ENCODE measurements around the gene ABCA5. TPM values are rescaled to one million over a fixed set of nuclear protein-coding genes. Genes with fewer than 3 reads are reported as not detected.

ABCA5 gene
- polyA plus RNA-seq, 4 donors = 11.5 to 135 (median 41.3) TPM

- 13 to 36% (median 31%) methylated on average over 2 of the region's 2 CpGs for WGBS, 3 donors
Measured at GRCh38 chr17:69357701-69358100, 30.8 kb upstream of the ABCA5 start.

GRCh38 chr17:69356625-69357024, 29.7 kb upstream of the ABCA5 start:
- DNase-seq = no peak
- H3K27me3 ChIP-seq (ENCODE audit: control insufficient read depth in 3 of 3, insufficient read depth in 3 of 3, low read length in 3 of 3) = no peaks in the 10 kb centered on the region
- no peak overlapping the region for H3K4me3 ChIP-seq (ENCODE audit: low read depth in 1 of 3, low read length in 3 of 3)
- WGBS, 3 donors = 92 to 98% (median 97%) methylated on average over 7 of the region's 7 CpGs
- H3K27ac ChIP-seq (ENCODE audit: low read depth in 1 of 3, low read length in 2 of 3) = no peak overlapping the region
- no peak for FAIRE-seq
- H3K36me3 ChIP-seq (ENCODE audit: control insufficient read depth in 3 of 3, insufficient read depth in 2 of 3, low read depth in 1 of 3, low read length in 3 of 3) = no peaks in the 10 kb centered on the region
- no peaks in the 10 kb centered on the region for H3K9me3 ChIP-seq (ENCODE audit: control insufficient read depth in 2 of 2, insufficient read depth in 1 of 2, low read depth in 1 of 2, low read length in 1 of 2)
- H3K4me1 ChIP-seq (ENCODE audit: control insufficient read depth in 3 of 3, insufficient read depth in 2 of 3, low read depth in 1 of 3, low read length in 2 of 3) = no peaks in the 10 kb centered on the region

More at GRCh38 chr17:69357701-69358100, 30.8 kb upstream of the ABCA5 start:
- Histone ChIP-seq H3K27ac (ENCODE audit: low read depth in 1 of 3, low read length in 2 of 3) (no peak overlapping the region), H3K4me3 (ENCODE audit: low read depth in 1 of 3, low read length in 3 of 3) (no peak overlapping the region), H3K36me3 (ENCODE audit: control insufficient read depth in 3 of 3, insufficient read depth in 2 of 3, low read depth in 1 of 3, low read length in 3 of 3) (no peaks in the 10 kb centered on the region), H3K4me1 (ENCODE audit: control insufficient read depth in 3 of 3, insufficient read depth in 2 of 3, low read depth in 1 of 3, low read length in 2 of 3) (no peaks in the 10 kb centered on the region), H3K9me3 (ENCODE audit: control insufficient read depth in 2 of 2, insufficient read depth in 1 of 2, low read depth in 1 of 2, low read length in 1 of 2) (no peaks in the 10 kb centered on the region), H3K27me3 (ENCODE audit: control insufficient read depth in 3 of 3, insufficient read depth in 3 of 3, low read length in 3 of 3) (no peaks in the 10 kb centered on the region)
- DNase-seq (peak in 1 of 2 donors; percentile 16), FAIRE-seq (no peak)

GRCh38 chr17:69350911-69351310, 24.0 kb upstream of the ABCA5 start:
- Histone ChIP-seq H3K4me3 (ENCODE audit: low read depth in 1 of 3, low read length in 3 of 3) (no peak overlapping the region), H3K4me1 (ENCODE audit: control insufficient read depth in 3 of 3, insufficient read depth in 2 of 3, low read depth in 1 of 3, low read length in 2 of 3) (no peaks in the 10 kb centered on the region), H3K27me3 (ENCODE audit: control insufficient read depth in 3 of 3, insufficient read depth in 3 of 3, low read length in 3 of 3) (peaks cover 0 to 5% (median 0%) of the 10 kb centered on the region in 3 donors), H3K36me3 (ENCODE audit: control insufficient read depth in 3 of 3, insufficient read depth in 2 of 3, low read depth in 1 of 3, low read length in 3 of 3) (no peaks in the 10 kb centered on the region), H3K27ac (ENCODE audit: low read depth in 1 of 3, low read length in 2 of 3) (no peak overlapping the region), H3K9me3 (ENCODE audit: control insufficient read depth in 2 of 2, insufficient read depth in 1 of 2, low read depth in 1 of 2, low read length in 1 of 2) (peaks cover 0 to 5% of the 10 kb centered on the region in 2 donors)
- 69 to 90% (median 88%) methylated on average over 4 of the region's 4 CpGs for WGBS, 3 donors
- DNase-seq (no peak), FAIRE-seq (no peak)

- peak in 1 of 2 donors; percentile 65 for DNase-seq
- Histone ChIP-seq H3K27ac (ENCODE audit: low read depth in 1 of 3, low read length in 2 of 3) (no peak overlapping the region), H3K4me3 (ENCODE audit: low read depth in 1 of 3, low read length in 3 of 3) (no peak overlapping the region), H3K36me3 (ENCODE audit: control insufficient read depth in 3 of 3, insufficient read depth in 2 of 3, low read depth in 1 of 3, low read length in 3 of 3) (no peaks in the 10 kb centered on the region), H3K9me3 (ENCODE audit: control insufficient read depth in 2 of 2, insufficient read depth in 1 of 2, low read depth in 1 of 2, low read length in 1 of 2) (peaks cover 0 to 5% of the 10 kb centered on the region in 2 donors), H3K27me3 (ENCODE audit: control insufficient read depth in 3 of 3, insufficient read depth in 3 of 3, low read length in 3 of 3) (peaks cover 0 to 5% (median 0%) of the 10 kb centered on the region in 3 donors), H3K4me1 (ENCODE audit: control insufficient read depth in 3 of 3, insufficient read depth in 2 of 3, low read depth in 1 of 3, low read length in 2 of 3) (no peaks in the 10 kb centered on the region)
- no peak for FAIRE-seq
- 71 to 74% (median 73%) methylated on average over 2 of the region's 2 CpGs for WGBS, 3 donors
Measured at GRCh38 chr17:69348429-69348828, 21.5 kb upstream of the ABCA5 start.

GRCh38 chr17:69346766-69347165, 19.8 kb upstream of the ABCA5 start:
- 89 to 91% (median 90%) methylated on average over 7 of the region's 7 CpGs for WGBS, 3 donors

GRCh38 chr17:69344939-69345338, 18.0 kb upstream of the ABCA5 start:
- FAIRE-seq (no peak), DNase-seq (no peak)
- Histone ChIP-seq H3K36me3 (ENCODE audit: control insufficient read depth in 3 of 3, insufficient read depth in 2 of 3, low read depth in 1 of 3, low read length in 3 of 3) (no peaks in the 10 kb centered on the region), H3K27ac (ENCODE audit: low read depth in 1 of 3, low read length in 2 of 3) (no peak overlapping the region), H3K4me1 (ENCODE audit: control insufficient read depth in 3 of 3, insufficient read depth in 2 of 3, low read depth in 1 of 3, low read length in 2 of 3) (no peaks in the 10 kb centered on the region), H3K27me3 (ENCODE audit: control insufficient read depth in 3 of 3, insufficient read depth in 3 of 3, low read length in 3 of 3) (no peaks in the 10 kb centered on the region), H3K4me3 (ENCODE audit: low read depth in 1 of 3, low read length in 3 of 3) (no peak overlapping the region), H3K9me3 (ENCODE audit: control insufficient read depth in 2 of 2, insufficient read depth in 1 of 2, low read depth in 1 of 2, low read length in 1 of 2) (peaks cover 0 to 5% of the 10 kb centered on the region in 2 donors)

More at GRCh38 chr17:69346766-69347165, 19.8 kb upstream of the ABCA5 start:
- Histone ChIP-seq H3K27me3 (ENCODE audit: control insufficient read depth in 3 of 3, insufficient read depth in 3 of 3, low read length in 3 of 3) (peaks cover 0 to 5% (median 0%) of the 10 kb centered on the region in 3 donors), H3K36me3 (ENCODE audit: control insufficient read depth in 3 of 3, insufficient read depth in 2 of 3, low read depth in 1 of 3, low read length in 3 of 3) (no peaks in the 10 kb centered on the region), H3K9me3 (ENCODE audit: control insufficient read depth in 2 of 2, insufficient read depth in 1 of 2, low read depth in 1 of 2, low read length in 1 of 2) (peaks cover 0 to 5% of the 10 kb centered on the region in 2 donors), H3K27ac (ENCODE audit: low read depth in 1 of 3, low read length in 2 of 3) (no peak overlapping the region), H3K4me1 (ENCODE audit: control insufficient read depth in 3 of 3, insufficient read depth in 2 of 3, low read depth in 1 of 3, low read length in 2 of 3) (no peaks in the 10 kb centered on the region), H3K4me3 (ENCODE audit: low read depth in 1 of 3, low read length in 3 of 3) (no peak overlapping the region)
- DNase-seq = no peak
- no peak for FAIRE-seq

- DNase-seq (no peak), FAIRE-seq (no peak)
Measured at GRCh38 chr17:69342896-69343644, 16.1 kb upstream of the ABCA5 start.

GRCh38 chr17:69339937-69340336, 13.0 kb upstream of the ABCA5 start:
- FAIRE-seq = no peak
- H3K36me3 ChIP-seq (ENCODE audit: control insufficient read depth in 3 of 3, insufficient read depth in 2 of 3, low read depth in 1 of 3, low read length in 3 of 3) = no peaks in the 10 kb centered on the region
- no peak overlapping the region for H3K27ac ChIP-seq (ENCODE audit: low read depth in 1 of 3, low read length in 2 of 3)
- no peak overlapping the region for H3K4me3 ChIP-seq (ENCODE audit: low read depth in 1 of 3, low read length in 3 of 3)
- 24 to 48% (median 31%) methylated on average over 3 of the region's 3 CpGs for WGBS, 3 donors
- H3K9me3 ChIP-seq (ENCODE audit: control insufficient read depth in 2 of 2, insufficient read depth in 1 of 2, low read depth in 1 of 2, low read length in 1 of 2) = no peaks in the 10 kb centered on the region
- peak; percentile 20 to 28 for DNase-seq
- no peaks in the 10 kb centered on the region for H3K4me1 ChIP-seq (ENCODE audit: control insufficient read depth in 3 of 3, insufficient read depth in 2 of 3, low read depth in 1 of 3, low read length in 2 of 3)
- H3K27me3 ChIP-seq (ENCODE audit: control insufficient read depth in 3 of 3, insufficient read depth in 3 of 3, low read length in 3 of 3) = no peaks in the 10 kb centered on the region

More at GRCh38 chr17:69342896-69343644, 16.1 kb upstream of the ABCA5 start:
- no peak overlapping the region for H3K4me3 ChIP-seq (ENCODE audit: low read depth in 1 of 3, low read length in 3 of 3)
- H3K4me1 ChIP-seq (ENCODE audit: control insufficient read depth in 3 of 3, insufficient read depth in 2 of 3, low read depth in 1 of 3, low read length in 2 of 3) = no peaks in the 10 kb centered on the region
- no peak overlapping the region for H3K27ac ChIP-seq (ENCODE audit: low read depth in 1 of 3, low read length in 2 of 3)
- no peaks in the 10 kb centered on the region for H3K9me3 ChIP-seq (ENCODE audit: control insufficient read depth in 2 of 2, insufficient read depth in 1 of 2, low read depth in 1 of 2, low read length in 1 of 2)
- 68 to 77% (median 72%) methylated on average over 3 of the region's 3 CpGs for whole genome bisulfite sequencing, 3 donors
- H3K36me3 ChIP-seq (ENCODE audit: control insufficient read depth in 3 of 3, insufficient read depth in 2 of 3, low read depth in 1 of 3, low read length in 3 of 3) = no peaks in the 10 kb centered on the region
- no peaks in the 10 kb centered on the region for H3K27me3 ChIP-seq (ENCODE audit: control insufficient read depth in 3 of 3, insufficient read depth in 3 of 3, low read length in 3 of 3)

GRCh38 chr17:69336996-69337395, 10.1 kb upstream of the ABCA5 start:
- Histone ChIP-seq H3K4me3 (ENCODE audit: low read depth in 1 of 3, low read length in 3 of 3) (no peak overlapping the region), H3K27me3 (ENCODE audit: control insufficient read depth in 3 of 3, insufficient read depth in 3 of 3, low read length in 3 of 3) (no peaks in the 10 kb centered on the region), H3K36me3 (ENCODE audit: control insufficient read depth in 3 of 3, insufficient read depth in 2 of 3, low read depth in 1 of 3, low read length in 3 of 3) (no peaks in the 10 kb centered on the region), H3K4me1 (ENCODE audit: control insufficient read depth in 3 of 3, insufficient read depth in 2 of 3, low read depth in 1 of 3, low read length in 2 of 3) (no peaks in the 10 kb centered on the region), H3K27ac (ENCODE audit: low read depth in 1 of 3, low read length in 2 of 3) (no peak overlapping the region), H3K9me3 (ENCODE audit: control insufficient read depth in 2 of 2, insufficient read depth in 1 of 2, low read depth in 1 of 2, low read length in 1 of 2) (no peaks in the 10 kb centered on the region)
- DNase-seq = no peak
- WGBS, 3 donors = 80 to 95% (median 81%) methylated on average over 1 of the region's 1 CpG
- peak; percentile 80 for FAIRE-seq
